H1 (cell line): ENCODE data around the gene NFATC4. TPM values are rescaled to one million over a fixed set of nuclear protein-coding genes. Genes with fewer than 3 reads are reported as not detected.

Experiments
- BACH1 ChIP-seq: IDR thresholded peaks from 2 replicates; pipeline ENCODE4 v1.6.1; 2012; ENCODE audit warnings: low read length, improper control_type of control experiment
- CHD7 ChIP-seq: fragments of 300-600 bp; sonication (generic); IDR thresholded peaks from 2 replicates; pipeline ENCODE4 v1.7.1; 2012; ENCODE audit warnings: low read length, moderate library complexity, mild to moderate bottlenecking, inconsistent platforms; ENCODE audit not compliant: insufficient replicate concordance
- CTBP2 ChIP-seq: IDR thresholded peaks from 2 replicates; pipeline ENCODE4 v1.7.0; 2011; ENCODE audit warnings: borderline replicate concordance, mild to moderate bottlenecking, moderate library complexity, mixed read lengths, low read length; ENCODE audit not compliant: insufficient read depth, insufficient read length
- KDM5A ChIP-seq: fragments of 200-600 bp; IDR thresholded peaks from 2 replicates; pipeline ENCODE4 v1.7.1; 2012; ENCODE audit warnings: mild to moderate bottlenecking, low read length, inconsistent platforms, mixed read lengths
- TCF12 ChIP-seq: IDR thresholded peaks from 2 replicates; pipeline ENCODE4 v1.6.1; 2011; ENCODE audit warnings: low read depth, mild to moderate bottlenecking, low read length
- polyA plus RNA-seq, 7 experiments: library from polyadenylated mRNA; depleted of rRNA in 3 of 7; stranded (reverse) in 5 of 7; unstranded in 2 of 7; fragments of >200 nt in 5 of 7; fragments of 200-250 nt in 2 of 7; gene quantifications; 1 replicate in 5 of 7; 2 replicates in 1 of 7; 4 replicates in 1 of 7; pipeline versions ENCODE4 v1.2.1 to v1.2.3, GENCODE V29; 2011 to 2013; ENCODE audit warnings: missing spikeins in 2 of 7, mixed read lengths in 2 of 7
- total RNA-seq: library from RNA; stranded (reverse); fragmentation: NEBNext Ultra II Directional; extraction: Animal tissue kit (Norgen Biotek cat#: 25700); gene quantifications from 2 replicates; pipeline ENCODE4 v1.2.1, GENCODE V29; 2021

The NFATC4 gene
- total and polyA plus RNA-seq, 2 of the 8 experiments (the other 6 are each of a cell fraction or from before 2014, with no cell fraction given), result 47.3 to 50.3 TPM

DNA sequence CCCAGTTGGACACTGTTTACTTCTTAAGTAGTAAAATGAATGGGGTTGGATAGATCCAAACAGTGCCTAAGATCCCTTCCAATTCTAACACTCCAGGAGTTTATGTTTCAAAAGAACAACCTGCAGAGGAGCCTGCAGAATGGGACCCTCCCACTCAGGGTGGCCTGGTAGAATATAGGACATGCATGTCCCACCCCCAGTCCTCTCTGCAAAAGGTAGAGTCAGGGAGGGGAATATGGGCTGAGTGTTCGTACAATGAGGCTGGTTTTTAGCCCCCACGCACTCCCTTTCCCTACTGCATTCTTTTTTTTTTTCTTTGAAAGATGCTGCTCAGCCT lies 19.0 kb downstream of the NFATC4 start (continued):
- TF ChIP-seq CHD7, result no peak
- TF ChIP-seq TCF12, result no peak
- no peak for TF ChIP-seq KDM5A
- no peak for TF ChIP-seq BACH1
- no peak for TF ChIP-seq CTBP2
